NB4 (cell line): ENCODE measurements around the gene UCK2.

Source experiments
- CTCF ChIP-seq: IDR thresholded peaks from one replicate; pipeline ENCODE4 v1.5.1; 2012; ENCODE audit warnings: low read depth, low read length
- POLR2A ChIP-seq: IDR thresholded peaks from 2 replicates; pipeline ENCODE4 v1.6.1; 2011; ENCODE audit warnings: mild to moderate bottlenecking; ENCODE audit not compliant: insufficient read length; ENCODE audit errors: extremely low read depth

- TF ChIP-seq CTCF = no peak
- TF ChIP-seq POLR2A = no peak
Measured at GRCh38 chr1:165852871-165853270, 25.5 kb downstream of the UCK2 start.
